ENCODE measurements around the gene RAPGEF2. TPM values are rescaled to one million over a fixed set of nuclear protein-coding genes. Genes with fewer than 3 reads are reported as not detected.

RAPGEF2 gene
- total and polyA plus RNA-seq, 2 experiments from 2014 or later: 8.4 to 79.3 TPM

- no peaks in the 10 kb centered on the region for H3K79me2 ChIP-seq
- H3K9me2 ChIP-seq (replicated peaks; ENCODE audit: insufficient read depth): no peaks in the 10 kb centered on the region
- TF ChIP-seq EZH2phosphoT487 (IDR thresholded peaks at IDR 0.05; ENCODE audit: low read depth, severe bottlenecking, unreplicated experiment) (no peak), CTCF (IDR thresholded peaks at IDR 0.05; ENCODE audit: poor library complexity) (no peak), EZH2 (IDR thresholded peaks at IDR 0.05; ENCODE audit: borderline replicate concordance) (no peak)
- no peak overlapping the region for H3K27ac ChIP-seq
- WGBS (ENCODE audit: low lambda C conversion rate, missing lambda C conversion rate): 96% methylated on average over 8 of the region's 8 CpGs
- no peaks in the 10 kb centered on the region for H3K27me3 ChIP-seq
- no peaks in the 10 kb centered on the region for H3K4me1 ChIP-seq (ENCODE audit: insufficient read depth)
- no peaks in the 10 kb centered on the region for H3K9me3 ChIP-seq (ENCODE audit: low read depth)
- no peak overlapping the region for H3K4me2 ChIP-seq
- H4K20me1 ChIP-seq (ENCODE audit: insufficient read depth, poor library complexity, severe bottlenecking): no peaks in the 10 kb centered on the region
- no peak for DNase-seq (ENCODE audit: low spot score)
- H2AFZ ChIP-seq: no peak overlapping the region
- no peak overlapping the region for H3K4me3 ChIP-seq
- no peaks in the 10 kb centered on the region for H3K36me3 ChIP-seq (replicated peaks; ENCODE audit: insufficient read depth, low read depth)
Measured at GRCh38 chr4:159357350-159357749, 254.5 kb downstream of the RAPGEF2 start.

GRCh38 chr4:159358226-159358625, 255.3 kb downstream of the RAPGEF2 start:
- Histone ChIP-seq H4K20me1 (ENCODE audit: insufficient read depth, poor library complexity, severe bottlenecking) (no peaks in the 10 kb centered on the region), H3K4me3 (no peak overlapping the region), H3K27ac (peak overlapping the region; percentile 40), H2AFZ (no peak overlapping the region), H3K4me1 (ENCODE audit: insufficient read depth) (no peaks in the 10 kb centered on the region), H3K9me2 (replicated peaks; ENCODE audit: insufficient read depth) (no peaks in the 10 kb centered on the region), H3K27me3 (no peaks in the 10 kb centered on the region), H3K4me2 (no peak overlapping the region), H3K9me3 (ENCODE audit: low read depth) (no peaks in the 10 kb centered on the region), H3K79me2 (no peaks in the 10 kb centered on the region), H3K36me3 (replicated peaks; ENCODE audit: insufficient read depth, low read depth) (no peaks in the 10 kb centered on the region)
- WGBS (ENCODE audit: low lambda C conversion rate, missing lambda C conversion rate): 80% methylated on average over 2 of the region's 2 CpGs
- no peak for DNase-seq (ENCODE audit: low spot score)
- TF ChIP-seq EZH2phosphoT487 (IDR thresholded peaks at IDR 0.05; ENCODE audit: low read depth, severe bottlenecking, unreplicated experiment) (no peak), CTCF (IDR thresholded peaks at IDR 0.05; ENCODE audit: poor library complexity) (no peak), EZH2 (IDR thresholded peaks at IDR 0.05; ENCODE audit: borderline replicate concordance) (no peak)

- H3K27me3 ChIP-seq: no peaks in the 10 kb centered on the region
- no peaks in the 10 kb centered on the region for H3K79me2 ChIP-seq
- no peaks in the 10 kb centered on the region for H3K36me3 ChIP-seq (replicated peaks; ENCODE audit: insufficient read depth, low read depth)
- H4K20me1 ChIP-seq (ENCODE audit: insufficient read depth, poor library complexity, severe bottlenecking): no peaks in the 10 kb centered on the region
- no peak for TF ChIP-seq CTCF (IDR thresholded peaks at IDR 0.05; ENCODE audit: poor library complexity)
- TF ChIP-seq EZH2phosphoT487 (IDR thresholded peaks at IDR 0.05; ENCODE audit: low read depth, severe bottlenecking, unreplicated experiment): no peak
- no peak for TF ChIP-seq EZH2 (IDR thresholded peaks at IDR 0.05; ENCODE audit: borderline replicate concordance)
- no peak overlapping the region for H2AFZ ChIP-seq
- WGBS (ENCODE audit: low lambda C conversion rate, missing lambda C conversion rate): 89% methylated on average over 3 of the region's 3 CpGs
- no peaks in the 10 kb centered on the region for H3K9me3 ChIP-seq (ENCODE audit: low read depth)
- no peaks in the 10 kb centered on the region for H3K4me1 ChIP-seq (ENCODE audit: insufficient read depth)
- no peak overlapping the region for H3K4me2 ChIP-seq
- no peak overlapping the region for H3K27ac ChIP-seq
- no peaks in the 10 kb centered on the region for H3K9me2 ChIP-seq (replicated peaks; ENCODE audit: insufficient read depth)
- no peak for DNase-seq (ENCODE audit: low spot score)
- H3K4me3 ChIP-seq: no peak overlapping the region
Measured at GRCh38 chr4:159360549-159360948, 257.7 kb downstream of the RAPGEF2 start.

- 100% methylated on average over 3 of the region's 3 CpGs for WGBS (ENCODE audit: low lambda C conversion rate, missing lambda C conversion rate)
- Histone ChIP-seq H3K9me2 (replicated peaks; ENCODE audit: insufficient read depth) (no peaks in the 10 kb centered on the region), H3K36me3 (replicated peaks; ENCODE audit: insufficient read depth, low read depth) (no peaks in the 10 kb centered on the region), H3K27me3 (no peaks in the 10 kb centered on the region), H3K4me3 (no peak overlapping the region), H2AFZ (no peak overlapping the region), H3K79me2 (no peaks in the 10 kb centered on the region), H3K9me3 (ENCODE audit: low read depth) (no peaks in the 10 kb centered on the region), H4K20me1 (ENCODE audit: insufficient read depth, poor library complexity, severe bottlenecking) (no peaks in the 10 kb centered on the region), H3K4me2 (no peak overlapping the region), H3K4me1 (ENCODE audit: insufficient read depth) (no peaks in the 10 kb centered on the region), H3K27ac (no peak overlapping the region)
- no peak for DNase-seq (ENCODE audit: low spot score)
- TF ChIP-seq EZH2phosphoT487 (IDR thresholded peaks at IDR 0.05; ENCODE audit: low read depth, severe bottlenecking, unreplicated experiment) (no peak), CTCF (IDR thresholded peaks at IDR 0.05; ENCODE audit: poor library complexity) (no peak), EZH2 (IDR thresholded peaks at IDR 0.05; ENCODE audit: borderline replicate concordance) (no peak)
Measured at GRCh38 chr4:159363361-159363760, 260.5 kb downstream of the RAPGEF2 start.

All from hepatocyte (in vitro differentiated cells).